IgD-negative memory B cell (primary cell): ENCODE data around the gene SLC37A1. TPM values are rescaled to one million over a fixed set of nuclear protein-coding genes. Genes with fewer than 3 reads are reported as not detected.

Experiments used
- H3K27ac Mint-ChIP-seq, 3 donors: one replicate each; pipeline ENCODE4 v1.8.0; 2020 to 2022; ENCODE audit warnings: mild to moderate bottlenecking in 3 of 3, mixed read lengths in 3 of 3, moderate library complexity in 1 of 3
- H3K27me3 Mint-ChIP-seq: one replicate; pipeline ENCODE4 v1.8.0; 2021; ENCODE audit warnings: mixed read lengths
- H3K36me3 Mint-ChIP-seq: one replicate; pipeline ENCODE4 v1.8.0; 2020; ENCODE audit warnings: mild to moderate bottlenecking, mixed read lengths
- H3K4me1 Mint-ChIP-seq, 3 donors: one replicate each; pipeline ENCODE4 v1.8.0; 2020 to 2022; ENCODE audit warnings: mixed read lengths in 3 of 3, mild to moderate bottlenecking in 1 of 3
- H3K4me3 Mint-ChIP-seq, 4 donors: one replicate each; pipeline ENCODE4 v1.8.0; 2020 to 2022; ENCODE audit warnings: mild to moderate bottlenecking in 4 of 4, mixed read lengths in 4 of 4, moderate library complexity in 3 of 4
- H3K9me3 Mint-ChIP-seq, 3 donors: one replicate each; pipeline ENCODE4 v1.8.0; 2020 to 2021; ENCODE audit warnings: mixed read lengths in 3 of 3, mild to moderate bottlenecking in 1 of 3
- polyA plus RNA-seq: library from polyadenylated mRNA; unstranded; fragments of 300-500 nt; fragmentation: Illumina TruSeq; gene quantifications from one replicate; pipeline ENCODE4 v1.2.3, GENCODE V29; 2021

SLC37A1 gene
- polyA plus RNA-seq, 1 donor from 2014 or later = 14.8 TPM

GRCh38 chr21:42491328-42491727 is 22.3 kb upstream of the SLC37A1 start:
- Mint-ChIP-seq H3K27ac (no peak overlapping the region), H3K27me3 (peaks cover 6% of the 10 kb centered on the region), H3K9me3 (no peaks in the 10 kb centered on the region), H3K36me3 (peaks cover 2% of the 10 kb centered on the region), H3K4me3 (no peak overlapping the region), H3K4me1 (peaks cover 5 to 8% (median 6%) of the 10 kb centered on the region in 3 donors)

- H3K4me3 Mint-ChIP-seq = peak overlapping the region in 1 of 4 donors; percentile 7
- no peak overlapping the region for H3K27ac Mint-ChIP-seq
- peaks cover 10 to 11% (median 10%) of the 10 kb centered on the region in 3 donors for H3K4me1 Mint-ChIP-seq
- H3K27me3 Mint-ChIP-seq = peaks cover 6% of the 10 kb centered on the region
- no peaks in the 10 kb centered on the region for H3K9me3 Mint-ChIP-seq
- peaks cover 2% of the 10 kb centered on the region for H3K36me3 Mint-ChIP-seq
Measured at GRCh38 chr21:42492201-42492600, 21.5 kb upstream of the SLC37A1 start.

- H3K27ac Mint-ChIP-seq = no peak overlapping the region
- H3K9me3 Mint-ChIP-seq = no peaks in the 10 kb centered on the region
- H3K27me3 Mint-ChIP-seq = peaks cover 3% of the 10 kb centered on the region
- H3K4me1 Mint-ChIP-seq = peaks cover 10 to 11% (median 11%) of the 10 kb centered on the region in 3 donors
- peaks cover 2% of the 10 kb centered on the region for H3K36me3 Mint-ChIP-seq
- no peak overlapping the region for H3K4me3 Mint-ChIP-seq
Measured at GRCh38 chr21:42493109-42494060, 20.3 kb upstream of the SLC37A1 start.

GRCh38 chr21:42495027-42495426 is 18.6 kb upstream of the SLC37A1 start:
- Mint-ChIP-seq H3K4me1 (peaks cover 10 to 11% (median 11%) of the 10 kb centered on the region in 3 donors), H3K36me3 (peaks cover 2% of the 10 kb centered on the region), H3K4me3 (peak overlapping the region in 1 of 4 donors; percentile 72), H3K9me3 (no peaks in the 10 kb centered on the region), H3K27me3 (peaks cover 1% of the 10 kb centered on the region), H3K27ac (peak overlapping the region in 1 of 3 donors; percentile 87)

GRCh38 chr21:42495765-42496119 is 17.9 kb upstream of the SLC37A1 start:
- H3K4me3 Mint-ChIP-seq = peak overlapping the region; percentile 86 to 95 (median 92)
- no peaks in the 10 kb centered on the region for H3K9me3 Mint-ChIP-seq
- peak overlapping the region; percentile 87 to 91 (median 90) for H3K27ac Mint-ChIP-seq
- peaks cover 1% of the 10 kb centered on the region for H3K27me3 Mint-ChIP-seq
- H3K4me1 Mint-ChIP-seq = peaks cover 8 to 11% (median 10%) of the 10 kb centered on the region in 3 donors
- H3K36me3 Mint-ChIP-seq = no peaks in the 10 kb centered on the region

- Mint-ChIP-seq H3K9me3 (no peaks in the 10 kb centered on the region), H3K4me1 (peaks cover 8 to 11% (median 10%) of the 10 kb centered on the region in 3 donors), H3K36me3 (no peaks in the 10 kb centered on the region), H3K4me3 (peak within 1 kb of the TSS; percentile 86 to 95 (median 92)), H3K27ac (peak within 1 kb of the TSS; percentile 87 to 91 (median 90)), H3K27me3 (peaks cover 1% of the 10 kb centered on the region)
Measured at GRCh38 chr21:42496120-42496838, 17.4 kb upstream of the SLC37A1 start, which contains the start of gene RSPH1. Gene RSPH1 (minus strand): TSS chr21:42496224. CDS start chr21:42496186, 38 bp downstream.

GRCh38 chr21:42496839-42497202 is 16.8 kb upstream of the SLC37A1 start:
- H3K36me3 Mint-ChIP-seq = no peaks in the 10 kb centered on the region
- H3K4me1 Mint-ChIP-seq = peaks cover 8 to 11% (median 10%) of the 10 kb centered on the region in 3 donors
- H3K27me3 Mint-ChIP-seq = peaks cover 1% of the 10 kb centered on the region
- peak overlapping the region; percentile 86 to 95 (median 92) for H3K4me3 Mint-ChIP-seq
- peak overlapping the region; percentile 85 to 91 (median 87) for H3K27ac Mint-ChIP-seq
- H3K9me3 Mint-ChIP-seq = no peaks in the 10 kb centered on the region

- Mint-ChIP-seq H3K27me3 (peaks cover 1% of the 10 kb centered on the region), H3K27ac (peak overlapping the region in 2 of 3 donors; percentile 69 to 87), H3K9me3 (no peaks in the 10 kb centered on the region)
Measured at GRCh38 chr21:42498012-42498411, 15.6 kb upstream of the SLC37A1 start.

GRCh38 chr21:42499444-42500112 is 14.1 kb upstream of the SLC37A1 start:
- Mint-ChIP-seq H3K27ac (no peak overlapping the region), H3K4me3 (peak overlapping the region in 1 of 4 donors; percentile 51), H3K27me3 (no peaks in the 10 kb centered on the region), H3K36me3 (no peaks in the 10 kb centered on the region), H3K9me3 (no peaks in the 10 kb centered on the region), H3K4me1 (peaks cover 14 to 21% (median 18%) of the 10 kb centered on the region in 3 donors)

More at GRCh38 chr21:42498012-42498411, 15.6 kb upstream of the SLC37A1 start:
- Mint-ChIP-seq H3K4me3 (peak overlapping the region in 1 of 4 donors; percentile 3), H3K4me1 (peaks cover 8 to 11% (median 8%) of the 10 kb centered on the region in 3 donors), H3K36me3 (no peaks in the 10 kb centered on the region)

- Mint-ChIP-seq H3K9me3 (no peaks in the 10 kb centered on the region), H3K4me3 (no peak overlapping the region), H3K27me3 (no peaks in the 10 kb centered on the region), H3K27ac (no peak overlapping the region), H3K4me1 (peaks cover 20 to 28% (median 24%) of the 10 kb centered on the region in 3 donors), H3K36me3 (no peaks in the 10 kb centered on the region)
Measured at GRCh38 chr21:42500225-42500624, 13.4 kb upstream of the SLC37A1 start.

- H3K27me3 Mint-ChIP-seq = no peaks in the 10 kb centered on the region
- H3K36me3 Mint-ChIP-seq = no peaks in the 10 kb centered on the region
- H3K27ac Mint-ChIP-seq = no peak overlapping the region
Measured at GRCh38 chr21:42500736-42501135, 12.9 kb upstream of the SLC37A1 start.

GRCh38 chr21:42503711-42504110 is 9.9 kb upstream of the SLC37A1 start:
- Mint-ChIP-seq H3K4me3 (peak overlapping the region in 1 of 4 donors; percentile 79), H3K27ac (no peak overlapping the region)

More at GRCh38 chr21:42500736-42501135, 12.9 kb upstream of the SLC37A1 start:
- H3K4me1 Mint-ChIP-seq = peaks cover 19 to 29% (median 23%) of the 10 kb centered on the region in 3 donors
- no peak overlapping the region for H3K4me3 Mint-ChIP-seq
- no peaks in the 10 kb centered on the region for H3K9me3 Mint-ChIP-seq

GRCh38 chr21:42505090-42505726 is 8.4 kb upstream of the SLC37A1 start:
- Mint-ChIP-seq H3K36me3 (no peaks in the 10 kb centered on the region), H3K27ac (peak overlapping the region in 1 of 3 donors; percentile 1), H3K9me3 (no peaks in the 10 kb centered on the region), H3K4me1 (peaks cover 13 to 19% (median 18%) of the 10 kb centered on the region in 3 donors), H3K4me3 (peak overlapping the region in 1 of 4 donors; percentile 51), H3K27me3 (no peaks in the 10 kb centered on the region)

More at GRCh38 chr21:42503711-42504110, 9.9 kb upstream of the SLC37A1 start:
- no peaks in the 10 kb centered on the region for H3K36me3 Mint-ChIP-seq
- H3K9me3 Mint-ChIP-seq = no peaks in the 10 kb centered on the region
- peaks cover 13 to 19% (median 18%) of the 10 kb centered on the region in 3 donors for H3K4me1 Mint-ChIP-seq
- no peaks in the 10 kb centered on the region for H3K27me3 Mint-ChIP-seq

- no peaks in the 10 kb centered on the region for H3K36me3 Mint-ChIP-seq
- no peak overlapping the region for H3K4me3 Mint-ChIP-seq
- no peak overlapping the region for H3K27ac Mint-ChIP-seq
- H3K27me3 Mint-ChIP-seq = no peaks in the 10 kb centered on the region
- H3K4me1 Mint-ChIP-seq = peaks cover 13 to 20% (median 19%) of the 10 kb centered on the region in 3 donors
- no peaks in the 10 kb centered on the region for H3K9me3 Mint-ChIP-seq
Measured at GRCh38 chr21:42507418-42507817, 6.2 kb upstream of the SLC37A1 start.
